Panc1 (cell line): ENCODE results near the gene PBX1. TPM values are rescaled to one million over a fixed set of nuclear protein-coding genes. Genes with fewer than 3 reads are reported as not detected.

Experiments
- ATAC-seq: fragments of 200-7000 bp; cut with Tn5 transposase; 2 replicates; pipeline ENCODE4 v1.9.1; 2020; ENCODE audit warnings: mild to moderate bottlenecking, moderate library complexity
- BruUV-seq: library from RNA; stranded (reverse); fragments of 400-500 nt; replicated peaks from 2 replicates; lab custom pipeline; 2021; lab: Mats Ljungman, UMichigan
- CTCF ChIA-PET: fragments of 300-600 bp; sonication (Branson Sonifier 250); formaldehyde crosslinking; loops from one replicate; lab custom pipeline; 2022; ENCODE audit warnings: antibody characterized with exemption; lab: Charles Lee
- POLR2A ChIA-PET: fragments of 300-600 bp; sonication (Branson Sonifier 250); formaldehyde crosslinking; loops from one replicate; lab custom pipeline; 2022; ENCODE audit warnings: antibody characterized with exemption; lab: Charles Lee
- DNase-seq: peaks from one replicate; pipeline ENCODE4 v3.0.0-alpha.2; 2010; ENCODE audit warnings: low read depth, low spot score
- H3K27ac ChIP-seq: 2 replicates; pipeline ENCODE4 v1.5.1; 2011; ENCODE audit warnings: mild to moderate bottlenecking, low read length, inconsistent platforms
- H3K27me3 ChIP-seq: fragments of 200-500 bp; sonication (Bioruptor generic); 2 replicates; pipeline ENCODE4 v1.6.0; 2014; ENCODE audit warnings: low read length, inconsistent platforms; ENCODE audit not compliant: control insufficient read depth, insufficient read depth
- H3K36me3 ChIP-seq: fragments of 200-500 bp; sonication (Bioruptor generic); 2 replicates; pipeline ENCODE4 v1.5.1; 2014; ENCODE audit warnings: inconsistent platforms, mild to moderate bottlenecking, low read length, moderate library complexity; ENCODE audit not compliant: control insufficient read depth, insufficient read depth
- H3K4me1 ChIP-seq: 2 replicates; pipeline ENCODE4 v1.5.1; 2011; ENCODE audit warnings: inconsistent platforms, mild to moderate bottlenecking, low read length, moderate library complexity; ENCODE audit not compliant: control insufficient read depth, insufficient read depth
- H3K4me3 ChIP-seq, 2 experiments: 2 replicates each; pipeline ENCODE4 v1.5.1; 2011 to 2012; ENCODE audit warnings: low read depth in 2 of 2, low read length in 2 of 2, mild to moderate bottlenecking in 2 of 2, inconsistent platforms in 1 of 2, moderate library complexity in 1 of 2
- H3K9me3 ChIP-seq: fragments of 200-500 bp; sonication (Bioruptor generic); 2 replicates; pipeline ENCODE4 v1.5.1; 2014; ENCODE audit warnings: low read depth, mild to moderate bottlenecking, inconsistent platforms, low read length, moderate library complexity; ENCODE audit not compliant: control insufficient read depth, insufficient read depth
- POLR2AphosphoS5 ChIP-seq: IDR thresholded peaks from 2 replicates; pipeline ENCODE4 v1.6.1; 2012; ENCODE audit warnings: mild to moderate bottlenecking, low read depth, low read length, moderate library complexity
- SIN3A ChIP-seq: IDR thresholded peaks from 2 replicates; pipeline ENCODE4 v1.6.1; 2012; ENCODE audit warnings: low read depth, mild to moderate bottlenecking, low read length, moderate library complexity, borderline replicate concordance; ENCODE audit not compliant: insufficient read depth
- TCF7L2 ChIP-seq: IDR thresholded peaks from 2 replicates; pipeline ENCODE4 v1.6.1; 2011; ENCODE audit warnings: mild to moderate bottlenecking, low read depth, low read length, inconsistent platforms
- in situ Hi-C: cut with HindIII; loops from 2 replicates; pipeline ENCODE4 v1.10.0; 2016; ENCODE audit warnings: low sequenced_read_pairs, low pct_unique_long_range_greater_than_20kb
- intact Hi-C: fragments of 100-400 bp; cut with micrococcal nuclease; formaldehyde crosslinking; loops from one replicate; pipeline ENCODE4 v1.10.0; 2022; ENCODE audit not compliant: unreplicated experiment
- total RNA-seq: library from RNA; stranded (reverse); gene quantifications from one replicate; pipeline ENCODE4 v1.2.1, GENCODE V29; 2021; ENCODE audit not compliant: unreplicated experiment
- TF ChIP-seq, protein P1 (sequence below): fragments of 450-650 bp; IDR thresholded peaks from 2 replicates; pipeline ENCODE4 v1.5.1; 2017; ENCODE audit warnings: mild to moderate bottlenecking
- TF ChIP-seq, protein P2 (sequence below), 2 experiments: IDR thresholded peaks; 2 replicates each; pipeline ENCODE4 v1.6.1; 2011 to 2012; ENCODE audit warnings: low read depth in 2 of 2, control low read depth in 1 of 2, low read length in 1 of 2, mild to moderate bottlenecking in 1 of 2, moderate library complexity in 1 of 2; ENCODE audit not compliant: insufficient read depth in 1 of 2

Gene PBX1
- total RNA-seq, 1 experiment from 2014 or later, result 2.0 TPM

- Histone ChIP-seq H3K9me3 (no peaks in the 10 kb centered on the region), H3K4me3 (no peak overlapping the region), H3K36me3 (no peaks in the 10 kb centered on the region), H3K27ac (no peak overlapping the region), H3K4me1 (no peaks in the 10 kb centered on the region), H3K27me3 (no peaks in the 10 kb centered on the region)
- ATAC-seq (no peak), DNase-seq (no peak)
- BruUV-seq, result no TSS peak
- intact Hi-C loops (no loop called here), in situ Hi-C loops (no loop called here)
- TF ChIP-seq TCF7L2, result no peak
- TF ChIP-seq, protein P1, sequence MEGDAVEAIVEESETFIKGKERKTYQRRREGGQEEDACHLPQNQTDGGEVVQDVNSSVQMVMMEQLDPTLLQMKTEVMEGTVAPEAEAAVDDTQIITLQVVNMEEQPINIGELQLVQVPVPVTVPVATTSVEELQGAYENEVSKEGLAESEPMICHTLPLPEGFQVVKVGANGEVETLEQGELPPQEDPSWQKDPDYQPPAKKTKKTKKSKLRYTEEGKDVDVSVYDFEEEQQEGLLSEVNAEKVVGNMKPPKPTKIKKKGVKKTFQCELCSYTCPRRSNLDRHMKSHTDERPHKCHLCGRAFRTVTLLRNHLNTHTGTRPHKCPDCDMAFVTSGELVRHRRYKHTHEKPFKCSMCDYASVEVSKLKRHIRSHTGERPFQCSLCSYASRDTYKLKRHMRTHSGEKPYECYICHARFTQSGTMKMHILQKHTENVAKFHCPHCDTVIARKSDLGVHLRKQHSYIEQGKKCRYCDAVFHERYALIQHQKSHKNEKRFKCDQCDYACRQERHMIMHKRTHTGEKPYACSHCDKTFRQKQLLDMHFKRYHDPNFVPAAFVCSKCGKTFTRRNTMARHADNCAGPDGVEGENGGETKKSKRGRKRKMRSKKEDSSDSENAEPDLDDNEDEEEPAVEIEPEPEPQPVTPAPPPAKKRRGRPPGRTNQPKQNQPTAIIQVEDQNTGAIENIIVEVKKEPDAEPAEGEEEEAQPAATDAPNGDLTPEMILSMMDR, result no peak
- TF ChIP-seq SIN3A, result no peak
- no peak for TF ChIP-seq POLR2AphosphoS5
- TF ChIP-seq, protein P2, sequence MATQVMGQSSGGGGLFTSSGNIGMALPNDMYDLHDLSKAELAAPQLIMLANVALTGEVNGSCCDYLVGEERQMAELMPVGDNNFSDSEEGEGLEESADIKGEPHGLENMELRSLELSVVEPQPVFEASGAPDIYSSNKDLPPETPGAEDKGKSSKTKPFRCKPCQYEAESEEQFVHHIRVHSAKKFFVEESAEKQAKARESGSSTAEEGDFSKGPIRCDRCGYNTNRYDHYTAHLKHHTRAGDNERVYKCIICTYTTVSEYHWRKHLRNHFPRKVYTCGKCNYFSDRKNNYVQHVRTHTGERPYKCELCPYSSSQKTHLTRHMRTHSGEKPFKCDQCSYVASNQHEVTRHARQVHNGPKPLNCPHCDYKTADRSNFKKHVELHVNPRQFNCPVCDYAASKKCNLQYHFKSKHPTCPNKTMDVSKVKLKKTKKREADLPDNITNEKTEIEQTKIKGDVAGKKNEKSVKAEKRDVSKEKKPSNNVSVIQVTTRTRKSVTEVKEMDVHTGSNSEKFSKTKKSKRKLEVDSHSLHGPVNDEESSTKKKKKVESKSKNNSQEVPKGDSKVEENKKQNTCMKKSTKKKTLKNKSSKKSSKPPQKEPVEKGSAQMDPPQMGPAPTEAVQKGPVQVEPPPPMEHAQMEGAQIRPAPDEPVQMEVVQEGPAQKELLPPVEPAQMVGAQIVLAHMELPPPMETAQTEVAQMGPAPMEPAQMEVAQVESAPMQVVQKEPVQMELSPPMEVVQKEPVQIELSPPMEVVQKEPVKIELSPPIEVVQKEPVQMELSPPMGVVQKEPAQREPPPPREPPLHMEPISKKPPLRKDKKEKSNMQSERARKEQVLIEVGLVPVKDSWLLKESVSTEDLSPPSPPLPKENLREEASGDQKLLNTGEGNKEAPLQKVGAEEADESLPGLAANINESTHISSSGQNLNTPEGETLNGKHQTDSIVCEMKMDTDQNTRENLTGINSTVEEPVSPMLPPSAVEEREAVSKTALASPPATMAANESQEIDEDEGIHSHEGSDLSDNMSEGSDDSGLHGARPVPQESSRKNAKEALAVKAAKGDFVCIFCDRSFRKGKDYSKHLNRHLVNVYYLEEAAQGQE (IDR thresholded peaks at IDR 0.05; ENCODE audit: insufficient read depth in 1 of 2, low read depth in 2 of 2, low read length in 1 of 2), result no peak
- ChIA-PET CTCF (no interaction called here), POLR2A (interaction anchor here (0.6 kb wide), 1 partner anchor 1119 kb away, joined by 5 read pairs; no protein-coding TSS in a partner anchor)
Observed at GRCh38 chr1:164662955-164663354, 104.0 kb downstream of the PBX1 start.

- TF ChIP-seq TCF7L2, result no peak
- no peak for TF ChIP-seq SIN3A
- TF ChIP-seq, protein P1, result no peak
- TF ChIP-seq POLR2AphosphoS5, result no peak
- TF ChIP-seq, protein P2 (IDR thresholded peaks at IDR 0.05; ENCODE audit: insufficient read depth in 1 of 2, low read depth in 2 of 2, low read length in 1 of 2), result no peak
- DNase-seq, result no peak
- no peak overlapping the region for H3K4me3 ChIP-seq
- no peaks in the 10 kb centered on the region for H3K36me3 ChIP-seq
- no peaks in the 10 kb centered on the region for H3K4me1 ChIP-seq
- no peak overlapping the region for H3K27ac ChIP-seq
- ChIA-PET CTCF (no interaction called here), POLR2A (no interaction called here)
- ATAC-seq, result no peak
- BruUV-seq, result no TSS peak
- in situ Hi-C loops, result no loop called here
- no peaks in the 10 kb centered on the region for H3K27me3 ChIP-seq
- intact Hi-C loops, result no loop called here
- no peaks in the 10 kb centered on the region for H3K9me3 ChIP-seq
Observed at GRCh38 chr1:164664127-164664526, 105.1 kb downstream of the PBX1 start.
